Measurements from ENCODE around the gene PTPN3. TPM values are rescaled to one million over a fixed set of nuclear protein-coding genes. Genes with fewer than 3 reads are reported as not detected.

PTPN3 gene
- polyA plus RNA-seq, 1 donor = 2.1 TPM

GRCh38 chr9:109424618-109425017 lies 73.5 kb downstream of the PTPN3 start:
- no peak for DNase-seq (ENCODE audit: low read depth)

- no peak for DNase-seq (ENCODE audit: low read depth)
These were observed 74.2 kb downstream of the PTPN3 start for GRCh38 chr9:109423877-109424276.

- DNase-seq (ENCODE audit: low read depth) = no peak
These were observed 75.5 kb downstream of the PTPN3 start for GRCh38 chr9:109422641-109423040.

GRCh38 chr9:109421026-109421970 lies 76.8 kb downstream of the PTPN3 start:
- no peak for DNase-seq (ENCODE audit: low read depth)

GRCh38 chr9:109419531-109419930 lies 78.6 kb downstream of the PTPN3 start:
- DNase-seq (ENCODE audit: low read depth) = no peak

- no peak for DNase-seq (ENCODE audit: low read depth)
These were observed 79.3 kb downstream of the PTPN3 start for GRCh38 chr9:109418827-109419226.

GRCh38 chr9:109417585-109418544 lies 80.2 kb downstream of the PTPN3 start:
- DNase-seq (ENCODE audit: low read depth) = no peak

GRCh38 chr9:109417054-109417453 lies 81.1 kb downstream of the PTPN3 start:
- DNase-seq (ENCODE audit: low read depth) = no peak

GRCh38 chr9:109416135-109416706 lies 81.9 kb downstream of the PTPN3 start:
- no peak for DNase-seq (ENCODE audit: low read depth)

GRCh38 chr9:109414125-109414785 lies 83.9 kb downstream of the PTPN3 start:
- no peak for DNase-seq (ENCODE audit: low read depth)

GRCh38 chr9:109411798-109412352 lies 86.2 kb downstream of the PTPN3 start:
- DNase-seq (ENCODE audit: low read depth) = no peak

- no peak for DNase-seq (ENCODE audit: low read depth)
These were observed 86.9 kb downstream of the PTPN3 start for GRCh38 chr9:109411069-109411761.

- DNase-seq (ENCODE audit: low read depth) = no peak
These were observed 88.2 kb downstream of the PTPN3 start for GRCh38 chr9:109409773-109410397.

GRCh38 chr9:109408759-109409462 lies 89.2 kb downstream of the PTPN3 start:
- DNase-seq (ENCODE audit: low read depth) = no peak

- DNase-seq (ENCODE audit: low read depth) = no peak
These were observed 94.3 kb downstream of the PTPN3 start for GRCh38 chr9:109403766-109404320.

GRCh38 chr9:109403116-109403515 lies 95.0 kb downstream of the PTPN3 start:
- DNase-seq (ENCODE audit: low read depth) = no peak

GRCh38 chr9:109401990-109402318 lies 96.2 kb downstream of the PTPN3 start:
- DNase-seq (ENCODE audit: low read depth) = no peak

GRCh38 chr9:109401169-109401989 lies 96.7 kb downstream of the PTPN3 start:
- no peak for DNase-seq (ENCODE audit: low read depth)

Measured in forelimb muscle (tissue), 1 donor.